Measurements from ENCODE around the gene PPP1R3C.

PPP1R3C gene

DNA sequence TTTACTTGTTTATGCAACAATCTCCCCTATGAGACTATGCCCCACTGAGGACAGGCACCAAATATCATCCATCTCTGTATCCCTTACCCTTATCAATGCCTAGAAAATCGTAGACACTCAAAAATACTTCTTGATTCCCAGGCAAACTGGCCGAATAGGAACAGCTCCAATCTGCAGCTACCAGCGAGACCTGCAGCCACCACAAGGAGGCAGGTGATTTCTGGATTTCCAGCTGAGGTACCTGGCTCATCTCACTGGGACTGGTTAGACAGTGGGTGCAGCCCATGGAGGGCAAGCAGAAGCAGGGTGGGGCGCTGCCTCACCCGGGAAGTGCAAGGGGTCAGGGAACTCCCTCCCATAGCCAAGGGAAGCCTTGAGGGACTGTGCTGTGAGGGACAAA lies 10.8 kb upstream of the PPP1R3C start:
- TF ChIP-seq, protein P1, sequence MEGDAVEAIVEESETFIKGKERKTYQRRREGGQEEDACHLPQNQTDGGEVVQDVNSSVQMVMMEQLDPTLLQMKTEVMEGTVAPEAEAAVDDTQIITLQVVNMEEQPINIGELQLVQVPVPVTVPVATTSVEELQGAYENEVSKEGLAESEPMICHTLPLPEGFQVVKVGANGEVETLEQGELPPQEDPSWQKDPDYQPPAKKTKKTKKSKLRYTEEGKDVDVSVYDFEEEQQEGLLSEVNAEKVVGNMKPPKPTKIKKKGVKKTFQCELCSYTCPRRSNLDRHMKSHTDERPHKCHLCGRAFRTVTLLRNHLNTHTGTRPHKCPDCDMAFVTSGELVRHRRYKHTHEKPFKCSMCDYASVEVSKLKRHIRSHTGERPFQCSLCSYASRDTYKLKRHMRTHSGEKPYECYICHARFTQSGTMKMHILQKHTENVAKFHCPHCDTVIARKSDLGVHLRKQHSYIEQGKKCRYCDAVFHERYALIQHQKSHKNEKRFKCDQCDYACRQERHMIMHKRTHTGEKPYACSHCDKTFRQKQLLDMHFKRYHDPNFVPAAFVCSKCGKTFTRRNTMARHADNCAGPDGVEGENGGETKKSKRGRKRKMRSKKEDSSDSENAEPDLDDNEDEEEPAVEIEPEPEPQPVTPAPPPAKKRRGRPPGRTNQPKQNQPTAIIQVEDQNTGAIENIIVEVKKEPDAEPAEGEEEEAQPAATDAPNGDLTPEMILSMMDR (IDR thresholded peaks at IDR 0.05; ENCODE audit: borderline replicate concordance, control extremely low read depth, extremely low read depth, insufficient read depth, missing control alignments): no peak
- in situ Hi-C loops (cut with MboI; ENCODE audit: low sequenced_read_pairs, unreplicated experiment): no loop called here
- no peak for DNase-seq (ENCODE audit: low spot score)

DNA sequence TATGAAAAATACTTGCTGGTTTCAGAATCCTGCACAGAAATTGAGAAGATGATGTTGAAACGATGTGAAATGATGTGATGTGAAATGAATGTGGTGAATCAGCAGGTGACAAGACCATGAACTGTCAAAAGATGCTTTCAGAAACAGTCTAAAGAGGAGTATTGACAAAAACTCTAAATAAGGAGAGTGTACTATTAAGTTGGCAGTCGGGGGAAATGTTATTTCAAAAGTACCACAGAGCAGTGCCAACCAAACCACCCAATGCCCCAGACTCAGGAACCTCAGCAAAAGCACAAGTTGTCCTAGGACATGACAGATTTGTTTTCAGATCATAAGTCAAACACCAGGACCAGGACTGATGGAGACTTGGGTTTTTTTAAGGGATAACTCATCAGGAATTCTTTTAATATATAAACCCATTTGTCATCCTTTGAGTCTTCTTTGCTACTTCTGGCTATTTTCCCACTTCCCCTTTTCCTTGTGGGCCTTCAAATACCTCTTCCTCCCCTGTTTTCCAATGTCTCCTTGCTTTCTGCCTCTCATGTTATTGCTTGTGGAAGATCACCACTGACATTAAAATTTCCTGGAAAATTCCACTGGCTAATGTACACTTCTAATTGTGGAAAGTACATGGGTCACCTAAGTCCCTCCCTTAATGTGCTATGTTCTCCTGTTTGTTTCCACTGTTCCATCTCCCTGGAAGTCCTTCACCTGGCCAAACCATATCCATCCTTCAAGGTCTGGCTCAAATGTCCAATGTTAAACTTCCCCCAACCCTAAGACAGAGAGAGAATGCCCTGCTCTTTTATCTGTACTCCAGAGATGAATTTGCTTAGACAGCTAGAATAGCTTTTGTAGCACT lies 10.2 kb upstream of the PPP1R3C start:
- TF ChIP-seq, protein P1 (IDR thresholded peaks at IDR 0.05; ENCODE audit: borderline replicate concordance, control extremely low read depth, extremely low read depth, insufficient read depth, missing control alignments): no peak
- DNase-seq (ENCODE audit: low spot score): no peak
- in situ Hi-C loops (cut with MboI; ENCODE audit: low sequenced_read_pairs, unreplicated experiment): no loop called here

DNA sequence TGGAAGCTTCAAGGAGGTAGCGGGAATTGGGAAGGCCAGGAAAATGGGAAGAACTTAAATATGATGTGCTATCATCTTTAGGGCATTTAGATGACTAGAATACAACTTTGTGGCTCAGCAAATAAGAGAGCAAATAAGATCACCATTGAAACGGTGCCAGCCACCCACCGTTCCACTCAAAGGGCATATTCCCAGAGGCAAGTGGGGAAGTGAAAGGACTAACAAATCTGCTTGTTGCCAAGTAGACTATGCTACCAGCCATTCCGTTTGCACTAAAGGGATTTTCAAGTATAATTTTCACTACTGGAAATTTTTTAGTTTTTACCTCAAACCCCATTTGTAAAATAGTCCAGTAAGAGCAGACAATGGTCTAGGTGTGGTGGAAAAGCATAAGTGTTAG lies 4.0 kb upstream of the PPP1R3C start:
- TF ChIP-seq, protein P1 (IDR thresholded peaks at IDR 0.05; ENCODE audit: borderline replicate concordance, control extremely low read depth, extremely low read depth, insufficient read depth, missing control alignments): no peak
- in situ Hi-C loops (cut with MboI; ENCODE audit: low sequenced_read_pairs, unreplicated experiment): no loop called here
- DNase-seq (ENCODE audit: low spot score): no peak

DNA sequence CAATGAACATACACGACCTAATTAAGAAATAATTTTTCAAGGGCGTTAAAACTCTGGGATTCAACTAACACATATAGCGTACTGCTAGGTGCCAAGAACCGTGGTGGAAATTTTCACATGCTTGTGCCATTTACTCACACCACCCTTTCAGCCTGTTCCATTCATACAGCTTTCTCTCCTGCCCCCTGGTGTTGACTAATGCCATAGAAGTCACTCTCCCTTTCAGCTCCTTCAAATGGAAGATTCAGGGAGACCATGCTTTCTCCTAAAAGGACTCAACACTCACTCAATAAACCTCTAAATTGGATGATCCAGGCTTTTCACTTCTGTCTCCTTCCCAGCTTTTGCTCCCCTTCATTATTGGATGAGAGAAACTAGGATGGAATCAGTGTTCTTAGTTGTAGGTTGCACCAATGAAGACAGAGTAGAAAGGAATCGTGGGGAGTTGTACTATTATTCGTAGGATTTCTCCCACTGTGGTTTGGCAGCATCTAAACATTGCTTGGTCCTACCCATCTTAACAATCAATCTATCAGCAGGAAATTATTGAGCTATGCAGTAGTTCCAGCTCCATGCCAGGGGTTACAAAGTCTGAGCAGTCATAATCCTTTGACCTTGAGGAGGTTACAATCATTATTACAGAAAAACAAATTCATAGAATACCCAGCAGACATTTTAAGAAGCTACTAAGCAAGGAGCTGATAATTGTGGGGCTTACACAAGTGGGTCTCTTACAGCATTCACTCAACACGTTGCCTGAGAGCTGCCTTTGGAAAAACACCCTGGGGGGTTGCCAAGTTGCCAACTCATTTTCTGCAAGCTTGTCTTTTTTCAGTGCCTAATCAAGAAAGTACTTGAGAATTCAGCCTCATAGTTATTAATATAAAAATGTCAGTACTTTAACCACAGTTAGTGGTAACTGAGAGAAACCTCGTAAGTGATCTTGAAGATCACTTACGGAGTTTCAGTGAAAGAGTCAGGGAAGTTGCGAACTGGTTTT lies 2.8 kb upstream of the PPP1R3C start:
- TF ChIP-seq, protein P1 (IDR thresholded peaks at IDR 0.05; ENCODE audit: borderline replicate concordance, control extremely low read depth, extremely low read depth, insufficient read depth, missing control alignments): peak; percentile 64
- in situ Hi-C loops (cut with MboI; ENCODE audit: low sequenced_read_pairs, unreplicated experiment): no loop called here
- DNase-seq (ENCODE audit: low spot score): peak; percentile 64

DNA sequence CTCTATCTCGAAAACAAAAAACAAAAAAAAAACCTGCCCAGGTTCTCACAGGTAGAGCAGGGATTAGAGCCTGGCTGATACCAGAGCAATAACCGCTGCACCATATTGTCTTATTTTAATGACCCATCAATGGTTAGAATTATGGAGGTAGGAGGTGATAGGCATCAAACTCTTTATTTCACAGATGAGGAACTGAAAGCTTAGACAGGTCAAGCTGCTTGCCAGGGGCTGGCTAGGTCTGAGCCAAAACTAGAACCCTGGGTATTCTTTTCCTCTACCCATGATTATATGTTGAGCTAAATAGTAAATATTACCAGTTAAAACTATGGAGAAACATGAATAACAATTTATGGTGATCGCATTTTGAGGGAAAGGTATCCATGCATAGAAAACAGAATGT lies 2.0 kb upstream of the PPP1R3C start:
- DNase-seq (ENCODE audit: low spot score): no peak
- in situ Hi-C loops (cut with MboI; ENCODE audit: low sequenced_read_pairs, unreplicated experiment): no loop called here
- TF ChIP-seq, protein P1 (IDR thresholded peaks at IDR 0.05; ENCODE audit: borderline replicate concordance, control extremely low read depth, extremely low read depth, insufficient read depth, missing control alignments): no peak

DNA sequence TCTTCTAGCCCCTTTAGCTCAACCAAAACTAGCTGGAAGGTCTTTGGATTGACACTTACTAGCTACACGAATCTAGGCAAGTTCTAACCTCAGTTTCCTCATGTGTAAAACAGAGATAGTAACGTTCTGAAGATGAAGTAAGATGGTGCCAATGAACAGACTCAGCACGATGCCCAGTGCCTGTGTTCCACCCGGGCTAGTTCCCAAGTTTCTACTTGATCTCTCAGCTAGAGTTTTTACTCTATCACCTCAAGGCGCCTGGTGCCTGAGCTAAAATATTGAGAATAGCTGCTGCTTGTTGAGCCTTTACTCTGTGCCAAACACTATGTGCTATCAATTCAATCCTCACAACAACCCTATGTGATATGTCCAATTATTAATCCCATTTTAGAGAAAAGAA lies 1.4 kb upstream of the PPP1R3C start:
- in situ Hi-C loops (cut with MboI; ENCODE audit: low sequenced_read_pairs, unreplicated experiment): no loop called here
- TF ChIP-seq, protein P1 (IDR thresholded peaks at IDR 0.05; ENCODE audit: borderline replicate concordance, control extremely low read depth, extremely low read depth, insufficient read depth, missing control alignments): no peak
- no peak for DNase-seq (ENCODE audit: low spot score)

All from GM13976 (cell line).